HG03460 (cell line): Measurements from ENCODE around the gene BMAL1.

Experiments
- ATAC-seq: cut with Tn5 transposase; IDR thresholded peaks from one replicate; pipeline ENCODE4 v1.9.1; 2021; ENCODE audit not compliant: unreplicated experiment

The BMAL1 gene

DNA sequence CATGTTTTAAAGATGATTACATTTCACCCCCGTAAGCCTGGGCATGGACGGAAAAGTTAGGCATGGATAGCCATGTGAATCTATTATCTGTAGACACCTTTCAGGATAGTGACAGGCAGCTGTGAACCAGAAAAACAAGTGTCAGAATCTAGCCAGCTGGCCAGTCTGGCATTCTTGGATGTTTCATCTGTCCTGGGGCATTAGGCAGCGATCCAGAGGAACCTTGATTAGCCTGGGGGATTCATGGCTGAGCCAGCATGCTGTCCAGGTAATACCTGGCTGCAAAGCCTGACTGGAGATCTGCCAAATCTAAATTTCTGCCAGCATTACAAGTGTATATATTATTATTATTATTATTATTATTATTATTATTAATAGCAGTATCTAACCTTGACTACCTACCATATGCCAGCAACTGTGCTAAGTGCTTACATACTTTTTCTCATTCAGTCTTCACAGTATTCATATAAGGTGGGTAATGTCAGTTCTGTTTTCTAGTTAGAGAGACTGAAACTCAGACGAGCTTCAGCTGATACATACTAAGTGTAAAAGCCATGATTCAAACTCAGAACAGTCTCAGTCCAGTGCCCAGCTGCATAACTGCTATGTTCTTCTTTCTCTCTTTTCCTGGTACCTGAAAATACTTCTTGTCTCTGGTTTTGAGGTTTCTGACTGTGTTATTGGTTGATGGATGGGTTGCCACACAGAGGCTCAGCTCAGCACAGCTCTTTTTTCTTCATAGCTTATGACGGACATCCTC, 12.8 kb downstream of the BMAL1 start:
- no peak for ATAC-seq

DNA sequence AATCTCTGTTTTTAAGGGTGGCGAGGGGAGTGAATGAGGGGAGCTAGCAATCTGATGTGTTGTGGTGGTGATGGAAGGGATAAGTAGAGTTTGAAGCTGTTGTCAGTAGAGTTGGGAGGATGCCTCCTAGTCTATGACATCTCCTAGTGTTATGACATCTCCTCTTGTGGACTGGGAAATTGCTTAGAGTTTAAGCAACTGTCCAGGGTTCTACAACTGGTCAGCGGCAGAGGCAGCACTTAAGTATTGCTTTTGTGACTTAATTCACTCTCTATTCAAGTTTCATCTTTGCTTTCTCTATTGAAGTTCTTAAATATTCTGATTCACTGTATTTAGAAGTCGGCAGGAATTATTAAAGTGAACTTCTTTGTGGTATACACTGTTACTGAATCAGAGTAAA, 13.8 kb downstream of the BMAL1 start:
- no peak for ATAC-seq

DNA sequence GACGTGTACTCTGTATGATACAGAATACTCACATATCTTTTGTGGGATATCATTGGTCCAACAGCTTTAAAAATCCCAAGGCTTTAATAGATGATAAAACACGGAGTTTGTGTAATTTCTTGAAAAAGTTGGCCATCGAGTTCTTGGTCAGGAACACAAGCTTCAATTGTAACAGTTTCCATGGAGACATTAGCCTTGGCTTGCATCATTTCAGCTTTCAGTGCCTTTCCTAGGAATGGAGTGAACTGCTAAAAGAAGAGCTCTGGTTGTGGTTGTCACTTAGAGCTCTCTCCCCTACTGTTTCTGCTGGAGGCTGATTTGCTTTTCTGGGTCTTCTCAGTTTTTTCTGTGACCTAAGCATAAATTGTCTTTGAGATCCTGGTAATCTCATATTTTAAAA, 14.2 kb downstream of the BMAL1 start:
- no peak for ATAC-seq

DNA sequence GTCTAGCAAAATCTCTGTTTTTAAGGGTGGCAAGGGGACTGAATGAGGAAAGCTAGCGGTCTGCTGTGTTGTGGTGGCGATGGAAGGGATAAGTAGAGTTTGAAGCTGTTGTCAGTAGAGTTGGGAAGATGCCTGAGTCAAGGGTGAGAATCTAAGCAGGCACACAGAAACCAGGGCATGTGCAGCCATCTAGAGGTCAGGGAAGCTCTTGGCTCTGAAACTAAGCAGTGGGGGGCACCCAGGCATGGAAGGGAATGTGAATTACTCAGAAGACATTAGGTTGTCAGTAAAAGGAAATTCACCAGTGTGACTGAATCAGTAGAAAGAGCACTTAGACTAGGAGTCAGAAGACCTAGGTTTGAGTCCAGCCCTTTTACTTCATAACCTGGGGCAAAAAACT, 15.4 kb downstream of the BMAL1 start:
- no peak for ATAC-seq

DNA sequence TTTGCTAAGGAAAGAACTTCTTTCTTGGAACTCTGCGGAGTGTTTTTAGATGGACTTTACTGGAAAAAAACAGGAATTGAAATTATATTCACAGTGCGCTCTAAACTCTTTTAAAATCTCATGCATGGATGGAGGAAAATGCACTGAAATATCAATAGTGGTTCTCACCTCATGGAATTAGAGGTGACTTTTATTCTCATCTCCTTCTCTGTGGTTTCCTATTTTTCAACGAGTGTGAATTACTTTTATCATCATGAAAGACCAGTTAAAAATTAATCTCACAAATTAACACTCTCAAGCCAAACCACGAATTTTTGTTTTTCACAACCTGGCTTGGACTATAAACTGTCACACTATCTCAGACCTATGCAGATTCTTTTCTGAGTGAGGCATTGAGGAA, 16.6 kb downstream of the BMAL1 start:
- ATAC-seq: no peak

- ATAC-seq: no peak
Observed at GRCh38 chr11:13294771-13295579, 17.4 kb downstream of the BMAL1 start.

GRCh38 chr11:13297308-13297916, 19.8 kb downstream of the BMAL1 start:
- ATAC-seq: no peak

- ATAC-seq: no peak
Observed at GRCh38 chr11:13297917-13298356, 20.3 kb downstream of the BMAL1 start.

- ATAC-seq: no peak
Observed at GRCh38 chr11:13298765-13299164, 21.2 kb downstream of the BMAL1 start.

- ATAC-seq: no peak
Observed at GRCh38 chr11:13301522-13301921, 23.9 kb downstream of the BMAL1 start.

- ATAC-seq: no peak
Observed at GRCh38 chr11:13302420-13302958, 24.9 kb downstream of the BMAL1 start.

GRCh38 chr11:13303668-13304649, 26.4 kb downstream of the BMAL1 start:
- ATAC-seq: no peak

- no peak for ATAC-seq
Observed at GRCh38 chr11:13304655-13305335, 27.2 kb downstream of the BMAL1 start.

GRCh38 chr11:13308704-13309103, 31.1 kb downstream of the BMAL1 start:
- no peak for ATAC-seq

DNA sequence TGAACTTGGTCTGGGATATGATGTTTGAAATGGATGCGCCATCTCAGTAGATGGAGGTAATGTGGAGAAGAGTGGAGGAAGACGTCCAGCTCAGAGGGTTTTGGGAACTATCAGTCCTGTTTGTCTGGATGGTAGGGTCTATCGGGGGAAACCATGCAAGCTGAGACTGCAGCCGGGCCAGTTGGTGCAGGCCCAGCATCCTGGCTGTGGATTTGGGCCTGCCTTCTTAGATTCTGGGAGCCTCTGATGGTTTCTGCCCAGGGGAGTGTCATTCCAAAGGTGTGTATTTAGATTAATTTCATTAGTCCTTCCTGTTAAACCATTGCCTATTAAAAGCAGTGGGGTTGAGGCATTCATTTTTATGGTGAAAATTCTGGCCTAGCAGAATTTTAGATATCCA, 31.6 kb downstream of the BMAL1 start:
- ATAC-seq: no peak

- ATAC-seq: no peak
Observed at GRCh38 chr11:13310443-13310842, 32.9 kb downstream of the BMAL1 start.

DNA sequence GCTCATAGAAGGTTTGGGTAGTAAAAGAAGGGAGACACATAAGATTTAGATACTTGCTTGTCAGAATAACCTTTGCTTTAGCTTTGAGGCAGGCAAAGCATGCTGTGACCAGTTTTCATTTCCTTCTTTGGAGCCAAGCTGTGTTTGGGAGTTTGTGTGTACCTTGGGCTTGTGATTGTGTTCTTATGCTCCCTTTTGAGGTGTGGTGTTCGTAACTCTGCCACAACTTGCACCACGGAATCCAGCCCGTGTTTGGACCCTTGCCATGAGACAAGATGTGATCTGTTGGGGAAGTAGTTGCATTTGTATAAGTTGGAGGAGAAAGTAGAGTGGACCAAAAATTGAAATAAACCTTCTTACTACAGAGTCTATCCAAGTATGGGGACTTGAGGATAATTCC, 34.0 kb downstream of the BMAL1 start:
- no peak for ATAC-seq

- no peak for ATAC-seq
Observed at GRCh38 chr11:13313005-13313819, 35.6 kb downstream of the BMAL1 start.
